ENCODE measurements around the gene CROCC2.

DNA sequence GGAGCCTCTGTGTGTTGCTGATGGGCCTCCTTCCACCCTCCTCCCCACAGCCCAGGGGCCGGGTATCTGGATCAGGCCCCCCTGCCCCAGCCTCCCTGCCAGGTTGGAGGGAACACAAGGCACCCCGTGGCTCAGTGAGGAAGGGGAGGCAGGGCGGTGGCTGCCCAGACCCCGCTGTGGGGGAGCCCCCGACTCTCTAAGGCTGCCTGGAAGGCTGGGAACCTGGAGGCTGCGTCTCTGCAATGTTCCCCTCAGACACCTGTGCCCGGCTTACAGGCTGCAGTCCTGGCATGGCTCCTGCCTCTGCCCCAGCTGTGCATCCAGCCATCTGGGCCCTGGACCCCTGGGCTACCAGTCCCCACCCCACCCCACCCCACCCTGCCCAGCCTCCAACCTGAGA lies 9.7 kb upstream of the CROCC2 start:
- TF ChIP-seq EP300 (IDR thresholded peaks at IDR 0.05; ENCODE audit: low read depth) = no peak
- TF ChIP-seq POLR2A (IDR thresholded peaks at IDR 0.05) = no peak
- TF ChIP-seq, protein P1, sequence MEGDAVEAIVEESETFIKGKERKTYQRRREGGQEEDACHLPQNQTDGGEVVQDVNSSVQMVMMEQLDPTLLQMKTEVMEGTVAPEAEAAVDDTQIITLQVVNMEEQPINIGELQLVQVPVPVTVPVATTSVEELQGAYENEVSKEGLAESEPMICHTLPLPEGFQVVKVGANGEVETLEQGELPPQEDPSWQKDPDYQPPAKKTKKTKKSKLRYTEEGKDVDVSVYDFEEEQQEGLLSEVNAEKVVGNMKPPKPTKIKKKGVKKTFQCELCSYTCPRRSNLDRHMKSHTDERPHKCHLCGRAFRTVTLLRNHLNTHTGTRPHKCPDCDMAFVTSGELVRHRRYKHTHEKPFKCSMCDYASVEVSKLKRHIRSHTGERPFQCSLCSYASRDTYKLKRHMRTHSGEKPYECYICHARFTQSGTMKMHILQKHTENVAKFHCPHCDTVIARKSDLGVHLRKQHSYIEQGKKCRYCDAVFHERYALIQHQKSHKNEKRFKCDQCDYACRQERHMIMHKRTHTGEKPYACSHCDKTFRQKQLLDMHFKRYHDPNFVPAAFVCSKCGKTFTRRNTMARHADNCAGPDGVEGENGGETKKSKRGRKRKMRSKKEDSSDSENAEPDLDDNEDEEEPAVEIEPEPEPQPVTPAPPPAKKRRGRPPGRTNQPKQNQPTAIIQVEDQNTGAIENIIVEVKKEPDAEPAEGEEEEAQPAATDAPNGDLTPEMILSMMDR (IDR thresholded peaks at IDR 0.05) = no peak
